Measurements from ENCODE around the gene EXOC3.

- TF ChIP-seq CTCF (conservative IDR thresholded peaks at IDR 0.05; ENCODE audit: low read depth, low read length) (no peak), EZH2phosphoT487 (IDR thresholded peaks at IDR 0.05; ENCODE audit: borderline replicate concordance, low read length) (no peak), EZH2 (IDR thresholded peaks at IDR 0.05; ENCODE audit: low read length, unreplicated experiment) (no peak)
These were observed 6.2 kb downstream of the EXOC3 start for GRCh38 chr5:449151-449550.
